ACC112 (cell line): ENCODE data around the gene FBXW4.

Experiments
- H2AFZ ChIP-seq: fragments of 200-600 bp; sonication (generic); one replicate; pipeline ENCODE4 v1.6.0; 2017; ENCODE audit warnings: antibody characterized with exemption, low read length; ENCODE audit not compliant: unreplicated experiment
- H3K27ac ChIP-seq: fragments of 200-600 bp; sonication (generic); 2 replicates; pipeline ENCODE4 v1.5.1; 2014; ENCODE audit warnings: low read depth, mild to moderate bottlenecking, antibody characterized with exemption, low read length, moderate library complexity
- H3K27me3 ChIP-seq: fragments of 200-600 bp; sonication (generic); 2 replicates; pipeline ENCODE4 v1.6.1; 2014; ENCODE audit warnings: mild to moderate bottlenecking, antibody characterized with exemption, low read length, moderate library complexity, mixed read lengths; ENCODE audit not compliant: insufficient read depth
- H3K36me3 ChIP-seq: fragments of 200-600 bp; sonication (generic); 2 replicates; pipeline ENCODE4 v1.6.1; 2016; ENCODE audit warnings: mild to moderate bottlenecking, antibody characterized with exemption, low read length, moderate library complexity, mixed read lengths; ENCODE audit not compliant: insufficient read depth
- H3K4me1 ChIP-seq: fragments of 200-600 bp; sonication (generic); one replicate; pipeline ENCODE4 v1.6.1; 2016; ENCODE audit warnings: low read length, mixed read lengths; ENCODE audit not compliant: insufficient read depth, unreplicated experiment, control insufficient read depth
- H3K4me3 ChIP-seq: fragments of 200-600 bp; sonication (generic); 2 replicates; pipeline ENCODE4 v1.5.1; 2014; ENCODE audit warnings: mild to moderate bottlenecking, low read depth, low read length
- H3K79me2 ChIP-seq: fragments of 200-600 bp; sonication (generic); one replicate; pipeline ENCODE4 v1.6.0; 2016; ENCODE audit warnings: low read length; ENCODE audit not compliant: control insufficient read depth, unreplicated experiment, insufficient read depth

The FBXW4 gene

DNA sequence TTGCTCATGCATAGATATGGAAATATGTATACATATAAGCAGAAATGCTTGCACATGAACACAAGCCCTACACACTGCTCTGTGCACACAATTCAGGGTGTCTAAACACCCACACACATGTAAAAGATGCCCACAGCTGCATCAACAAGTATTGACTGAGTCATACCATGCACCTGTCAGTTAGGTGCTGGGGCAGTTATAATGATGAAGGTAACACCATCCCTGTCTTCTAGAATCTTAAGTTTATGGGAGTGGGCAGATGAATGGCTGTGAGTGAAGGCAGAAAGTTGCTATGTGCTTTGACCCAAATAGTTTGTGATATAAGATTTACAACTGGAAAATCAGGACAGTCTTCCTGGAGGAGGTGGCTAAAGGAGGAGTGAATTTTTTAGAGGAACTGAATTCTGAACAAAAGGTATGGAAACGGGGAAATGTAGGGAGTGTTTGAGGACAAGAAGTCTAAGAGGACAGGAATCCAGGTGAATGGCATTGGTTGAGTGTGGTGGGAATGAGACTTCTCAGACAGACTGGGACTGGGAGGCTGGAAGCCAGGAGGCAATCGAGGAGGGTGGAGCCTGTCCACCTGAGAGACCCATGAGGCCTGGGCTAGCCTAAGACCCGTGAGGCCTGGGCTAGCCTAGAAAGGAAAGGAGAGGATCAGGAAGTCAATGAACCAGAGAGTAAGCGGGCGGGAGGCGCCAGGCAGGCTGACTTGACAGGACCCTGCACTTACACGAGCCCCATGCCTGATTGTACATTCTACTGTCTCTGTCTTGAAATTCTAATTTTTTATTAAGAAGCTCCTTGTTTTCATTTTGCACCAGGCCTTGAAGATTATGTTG, 127.6 kb downstream of the FBXW4 start:
- Histone ChIP-seq H2AFZ (no peak overlapping the region), H3K4me3 (no peak overlapping the region), H3K79me2 (no peaks in the 10 kb centered on the region), H3K4me1 (peaks cover 6% of the 10 kb centered on the region), H3K27ac (no peak overlapping the region), H3K36me3 (no peaks in the 10 kb centered on the region), H3K27me3 (peaks cover 53% of the 10 kb centered on the region)

DNA sequence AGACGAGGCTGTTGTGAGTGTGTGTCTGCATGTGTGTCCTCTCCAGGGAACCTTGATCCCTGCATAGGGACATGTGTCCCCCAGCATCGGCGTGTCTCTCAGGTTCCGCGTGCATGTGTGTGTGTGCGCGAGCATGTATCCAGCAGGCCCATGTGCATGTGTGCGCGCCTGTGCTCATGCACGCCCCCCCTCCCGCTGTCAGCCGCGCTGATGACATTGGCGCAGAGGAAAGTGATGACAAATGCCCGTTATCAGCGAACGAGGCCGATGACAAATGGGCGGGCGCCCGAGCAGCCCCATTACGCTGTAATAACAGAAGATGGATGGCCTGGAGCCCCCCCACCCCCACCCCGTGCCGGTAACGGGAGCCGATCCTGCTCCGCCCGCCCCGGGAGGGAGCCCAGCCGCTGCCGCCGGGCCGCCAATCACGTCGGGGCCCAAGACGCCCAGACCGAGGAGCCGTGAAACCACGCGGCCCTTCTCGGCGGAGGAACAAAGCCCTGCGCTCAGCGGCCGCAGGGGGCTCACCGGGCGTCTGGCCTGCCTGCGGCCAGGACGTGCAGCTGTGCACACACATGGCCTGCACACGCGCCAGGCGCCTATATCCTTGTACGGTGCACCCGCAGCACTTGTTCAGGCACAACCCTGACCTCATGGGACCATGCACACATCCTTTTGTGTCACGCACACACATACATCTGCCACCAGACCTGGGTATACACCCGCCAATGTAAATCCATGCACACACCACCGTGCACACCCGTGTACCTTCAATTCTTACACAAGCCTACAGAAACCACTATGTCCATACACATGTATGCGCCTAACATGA, 128.4 kb downstream of the FBXW4 start:
- Histone ChIP-seq H2AFZ (no peak overlapping the region), H3K4me3 (peak overlapping the region; percentile 33; the same call in 1 of the 2 replicates), H3K36me3 (no peaks in the 10 kb centered on the region), H3K4me1 (peaks cover 6% of the 10 kb centered on the region), H3K27me3 (peaks cover 53% of the 10 kb centered on the region), H3K27ac (no peak overlapping the region), H3K79me2 (no peaks in the 10 kb centered on the region)

DNA sequence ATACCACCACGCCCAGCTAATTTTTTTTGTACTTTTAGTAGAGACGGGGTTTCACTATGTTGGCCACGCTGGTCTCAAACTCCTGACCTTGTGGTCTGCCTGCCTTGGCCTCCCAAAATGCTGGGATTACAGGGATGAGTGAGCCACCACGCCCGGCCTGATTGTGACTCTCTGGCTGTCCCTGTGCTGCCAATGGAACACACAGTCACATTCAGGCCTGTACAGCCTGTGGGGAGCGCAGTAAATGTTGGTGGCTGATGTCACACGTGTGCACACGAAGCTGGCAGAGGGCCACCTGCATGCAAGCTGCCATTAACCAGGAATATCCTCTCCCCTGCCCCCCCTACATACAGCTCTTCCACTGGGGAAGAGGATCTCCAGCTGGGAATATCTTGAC, 129.0 kb downstream of the FBXW4 start:
- H3K79me2 ChIP-seq = no peaks in the 10 kb centered on the region
- no peaks in the 10 kb centered on the region for H3K36me3 ChIP-seq
- no peak overlapping the region for H3K4me3 ChIP-seq
- no peak overlapping the region for H2AFZ ChIP-seq
- H3K27ac ChIP-seq = no peak overlapping the region
- H3K27me3 ChIP-seq = peaks cover 53% of the 10 kb centered on the region
- peaks cover 6% of the 10 kb centered on the region for H3K4me1 ChIP-seq

DNA sequence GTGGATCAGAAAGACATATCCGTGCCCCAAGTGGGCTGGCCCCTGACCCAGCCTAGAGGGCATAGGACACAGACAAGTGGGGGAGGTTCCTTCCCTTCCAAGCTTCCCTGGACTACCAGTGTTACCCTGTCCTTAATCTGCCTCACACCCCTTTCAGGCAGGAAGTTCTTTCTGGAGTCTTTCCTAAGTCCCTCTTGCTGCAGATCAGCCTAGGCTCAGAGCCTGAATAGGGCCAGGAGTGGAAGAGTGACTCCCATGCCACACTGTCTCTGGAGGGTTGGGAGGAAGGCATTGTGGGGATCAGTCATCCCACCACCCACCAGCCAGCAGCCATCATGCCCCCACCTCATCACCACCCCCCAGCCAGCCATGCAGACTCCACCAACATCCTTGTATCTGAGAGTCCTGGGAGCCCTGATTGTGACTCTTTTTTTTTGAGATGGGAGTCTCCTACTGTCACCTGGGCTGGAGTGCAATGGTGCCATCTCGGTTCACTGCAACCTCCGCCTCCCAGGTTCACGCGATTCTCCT, 129.5 kb downstream of the FBXW4 start:
- Histone ChIP-seq H3K27ac (no peak overlapping the region), H3K36me3 (no peaks in the 10 kb centered on the region), H3K27me3 (peaks cover 53% of the 10 kb centered on the region), H3K4me1 (peaks cover 3% of the 10 kb centered on the region), H2AFZ (no peak overlapping the region), H3K4me3 (no peak overlapping the region), H3K79me2 (no peaks in the 10 kb centered on the region)

DNA sequence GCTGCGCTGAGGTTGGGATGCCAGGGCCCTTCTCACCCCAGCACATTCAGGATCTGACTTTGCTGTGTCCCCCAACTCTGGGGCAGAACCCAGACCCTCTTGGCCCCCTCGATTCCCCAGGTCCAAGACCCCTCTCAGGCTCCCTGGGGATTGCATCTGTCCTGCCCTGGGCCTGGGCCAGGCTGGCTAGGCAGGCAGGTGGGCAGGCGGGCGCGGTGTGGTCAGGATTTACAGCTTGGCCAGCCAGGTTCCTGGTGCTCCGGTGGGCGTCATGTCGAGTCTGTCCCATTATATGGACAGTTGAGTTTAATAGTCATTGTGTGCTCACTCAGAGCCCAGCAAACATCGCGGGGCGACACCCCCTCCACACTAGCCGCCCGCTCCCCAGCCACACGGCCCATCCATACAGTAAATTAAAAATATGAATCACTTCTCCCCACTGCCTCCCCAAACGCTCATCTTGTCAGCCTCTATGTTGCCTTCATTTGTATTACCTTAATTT, 130.4 kb downstream of the FBXW4 start:
- Histone ChIP-seq H3K27me3 (peaks cover 48% of the 10 kb centered on the region), H3K79me2 (no peaks in the 10 kb centered on the region), H3K27ac (no peak overlapping the region), H3K4me1 (peaks cover 3% of the 10 kb centered on the region), H3K4me3 (no peak overlapping the region), H2AFZ (no peak overlapping the region), H3K36me3 (no peaks in the 10 kb centered on the region)

DNA sequence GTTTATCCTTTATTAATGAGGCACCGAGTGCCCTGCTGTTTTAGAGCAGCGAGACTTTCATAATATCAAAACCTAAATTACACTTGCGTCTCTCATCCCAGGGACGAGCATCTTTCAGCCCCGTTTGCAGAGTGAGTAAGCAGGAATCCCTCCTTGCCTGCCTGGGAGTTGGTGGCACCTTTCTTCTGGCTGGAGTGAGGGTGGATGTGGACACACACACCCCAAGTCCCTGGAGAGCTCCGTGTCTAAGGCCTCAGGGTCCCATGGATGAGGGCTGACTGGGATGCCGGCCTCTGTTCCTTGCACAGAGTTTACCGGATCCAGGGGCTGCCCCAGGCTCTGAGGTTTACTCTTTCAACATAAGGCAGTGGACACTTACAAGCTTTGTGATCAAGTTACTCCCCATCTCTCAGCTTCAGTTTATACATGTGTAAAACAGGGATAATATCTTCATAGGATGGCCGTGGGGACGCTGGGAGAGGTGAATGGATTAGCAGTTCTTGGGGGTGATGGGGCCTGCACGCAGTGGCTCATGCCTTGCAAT, 131.4 kb downstream of the FBXW4 start:
- H3K36me3 ChIP-seq = no peaks in the 10 kb centered on the region

DNA sequence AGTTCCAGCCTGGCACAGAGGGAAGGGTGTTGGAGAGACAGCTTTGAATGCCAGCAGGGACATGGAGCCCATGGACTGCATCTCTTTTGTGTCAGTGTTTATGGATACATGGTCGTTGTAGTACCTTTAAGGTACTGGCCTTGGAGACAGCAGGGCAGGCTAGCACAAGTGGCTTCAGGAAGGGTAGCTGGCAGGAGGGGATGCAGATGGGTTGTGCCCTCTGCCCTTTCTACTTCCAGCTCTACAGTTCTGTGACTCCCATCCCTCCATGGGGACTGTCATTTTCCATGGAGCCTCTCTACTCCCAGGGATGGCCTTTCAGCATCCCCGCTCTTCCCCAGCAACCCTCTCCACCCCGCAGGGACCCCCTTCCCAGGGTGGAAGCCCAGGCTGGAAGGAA, 132.0 kb downstream of the FBXW4 start:
- H3K79me2 ChIP-seq = no peaks in the 10 kb centered on the region
- no peak overlapping the region for H2AFZ ChIP-seq
- no peaks in the 10 kb centered on the region for H3K36me3 ChIP-seq
- peaks cover 3% of the 10 kb centered on the region for H3K4me1 ChIP-seq
- H3K27me3 ChIP-seq = peaks cover 33% of the 10 kb centered on the region
- H3K27ac ChIP-seq = no peak overlapping the region
- no peak overlapping the region for H3K4me3 ChIP-seq

More for the DNA sequence above, 131.4 kb downstream of the FBXW4 start:
- no peaks in the 10 kb centered on the region for H3K79me2 ChIP-seq
- peaks cover 3% of the 10 kb centered on the region for H3K4me1 ChIP-seq
- H3K27me3 ChIP-seq = peaks cover 39% of the 10 kb centered on the region
- H3K4me3 ChIP-seq = no peak overlapping the region
- no peak overlapping the region for H3K27ac ChIP-seq
- H2AFZ ChIP-seq = no peak overlapping the region

DNA sequence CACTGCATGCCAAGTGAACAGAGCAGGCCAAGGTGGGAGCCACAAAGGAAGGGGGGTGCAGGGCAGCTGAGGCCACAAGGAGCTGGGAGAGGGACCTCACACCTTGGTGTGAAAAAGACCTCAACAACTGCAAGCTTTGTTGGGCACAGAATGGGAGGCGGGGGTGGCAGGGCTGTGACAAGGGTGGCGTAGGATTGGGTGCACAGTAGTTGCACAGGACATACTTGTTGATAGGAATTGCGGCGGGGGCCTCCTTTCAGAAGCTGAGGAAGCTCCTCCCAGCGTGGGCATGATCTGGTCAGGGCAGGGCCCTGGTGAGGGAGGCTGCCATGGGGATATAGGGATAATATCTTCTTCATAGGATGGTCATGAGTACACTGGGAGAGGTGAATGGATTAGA, 132.7 kb downstream of the FBXW4 start:
- Histone ChIP-seq H3K27me3 (peaks cover 26% of the 10 kb centered on the region), H3K27ac (no peak overlapping the region), H3K36me3 (no peaks in the 10 kb centered on the region), H3K79me2 (no peaks in the 10 kb centered on the region), H3K4me1 (peaks cover 3% of the 10 kb centered on the region), H3K4me3 (no peak overlapping the region), H2AFZ (no peak overlapping the region)

DNA sequence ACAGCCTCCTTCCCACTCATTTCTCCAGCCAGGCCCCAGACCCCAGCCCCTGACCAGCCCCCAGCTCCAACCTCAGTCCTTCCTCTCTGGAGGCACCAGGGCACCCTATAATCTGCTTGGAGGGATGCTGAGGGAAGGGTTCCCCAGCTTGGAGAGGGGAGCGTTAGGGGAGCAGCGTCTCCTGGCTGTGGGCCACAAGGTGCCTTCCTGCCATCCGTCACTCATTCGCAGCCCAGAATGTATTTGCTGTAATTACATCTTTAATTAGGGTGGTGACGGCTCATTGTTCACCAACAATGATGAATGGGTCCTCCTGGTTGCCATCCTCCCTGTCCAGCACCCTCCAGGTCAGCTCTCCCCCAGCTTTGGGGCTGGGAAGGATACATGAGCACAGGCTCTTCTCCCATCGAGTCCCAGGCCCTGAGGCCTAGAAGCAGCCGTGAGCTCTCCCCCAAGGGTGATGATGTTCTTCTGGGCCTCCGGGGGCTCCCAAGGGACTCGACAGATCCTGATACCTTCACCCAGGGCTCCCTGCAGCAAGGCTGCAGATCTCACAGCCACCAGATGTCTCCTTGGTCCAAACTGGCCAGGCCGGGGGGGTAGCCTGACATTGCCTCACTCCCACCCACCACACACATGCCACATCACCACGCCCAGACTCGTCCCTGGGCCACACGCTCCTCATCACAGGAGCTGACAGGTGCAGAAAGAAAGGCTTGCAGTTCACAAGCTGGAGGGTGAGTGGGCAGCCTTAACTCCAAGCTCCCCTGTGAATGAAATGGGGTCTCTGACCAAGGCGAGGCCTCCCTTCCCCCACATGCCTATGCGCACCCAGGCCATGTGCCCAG, 133.7 kb downstream of the FBXW4 start:
- Histone ChIP-seq H3K27ac (no peak overlapping the region), H3K27me3 (peaks cover 16% of the 10 kb centered on the region), H2AFZ (no peak overlapping the region), H3K79me2 (no peaks in the 10 kb centered on the region), H3K4me3 (no peak overlapping the region), H3K36me3 (no peaks in the 10 kb centered on the region), H3K4me1 (no peaks in the 10 kb centered on the region)
